22Rv1 (cell line): ENCODE measurements around the gene TRAK1.

ENCODE experiments used
- H3K27ac ChIP-seq: fragments of 450-650 bp; 2 replicates; pipeline ENCODE4 v1.5.1; 2017
- ZFX ChIP-seq: fragments of 450-650 bp; IDR thresholded peaks from 2 replicates; pipeline ENCODE4 v1.6.1; 2017; ENCODE audit warnings: antibody characterized with exemption, borderline replicate concordance
- TF ChIP-seq, protein P1 (sequence below): fragments of 450-650 bp; IDR thresholded peaks from 2 replicates; pipeline ENCODE4 v1.5.1; 2017; ENCODE audit warnings: mild to moderate bottlenecking

Gene TRAK1

DNA sequence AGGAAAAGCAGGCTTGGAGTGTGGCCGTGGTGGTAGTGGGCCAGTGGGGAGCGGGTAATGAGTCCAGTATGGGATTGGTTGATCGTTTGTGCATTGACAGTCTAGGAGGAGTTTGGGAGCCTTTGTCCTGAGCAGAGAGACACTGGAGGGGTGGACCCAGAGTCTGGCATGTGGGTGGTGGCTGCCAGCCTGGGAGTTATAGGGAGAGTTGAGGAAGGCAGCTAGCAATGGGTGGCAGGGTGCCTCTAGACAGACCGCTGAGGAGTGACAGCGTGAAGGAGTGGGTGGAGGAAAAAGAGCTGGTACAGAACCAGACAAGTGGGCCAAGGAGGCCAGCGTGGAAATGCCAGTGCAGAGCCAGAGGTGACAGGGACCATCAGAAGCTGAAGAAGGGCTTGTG lies 176.7 kb downstream of the TRAK1 start:
- no peak overlapping the region for H3K27ac ChIP-seq

DNA sequence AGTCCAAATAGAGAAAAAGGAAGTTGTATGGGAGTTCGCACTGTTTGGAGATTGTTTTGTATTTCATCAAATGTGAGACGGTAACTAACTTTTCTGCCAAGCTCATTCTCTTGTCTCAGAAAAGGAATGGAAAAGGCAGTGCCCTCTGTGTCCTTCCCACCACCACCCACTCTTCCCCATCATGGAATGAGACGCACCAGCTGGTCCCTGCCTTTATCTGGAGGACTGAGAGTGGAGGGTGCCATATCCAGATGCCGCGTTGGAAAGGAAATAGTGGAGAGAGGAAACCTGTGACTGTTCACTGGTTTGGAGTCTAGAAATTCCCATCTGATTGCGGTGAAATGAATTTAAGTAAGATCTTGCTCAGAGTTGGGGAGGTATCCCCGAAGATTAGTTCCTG lies 178.5 kb downstream of the TRAK1 start:
- TF ChIP-seq ZFX, result no peak
- TF ChIP-seq, protein P1, sequence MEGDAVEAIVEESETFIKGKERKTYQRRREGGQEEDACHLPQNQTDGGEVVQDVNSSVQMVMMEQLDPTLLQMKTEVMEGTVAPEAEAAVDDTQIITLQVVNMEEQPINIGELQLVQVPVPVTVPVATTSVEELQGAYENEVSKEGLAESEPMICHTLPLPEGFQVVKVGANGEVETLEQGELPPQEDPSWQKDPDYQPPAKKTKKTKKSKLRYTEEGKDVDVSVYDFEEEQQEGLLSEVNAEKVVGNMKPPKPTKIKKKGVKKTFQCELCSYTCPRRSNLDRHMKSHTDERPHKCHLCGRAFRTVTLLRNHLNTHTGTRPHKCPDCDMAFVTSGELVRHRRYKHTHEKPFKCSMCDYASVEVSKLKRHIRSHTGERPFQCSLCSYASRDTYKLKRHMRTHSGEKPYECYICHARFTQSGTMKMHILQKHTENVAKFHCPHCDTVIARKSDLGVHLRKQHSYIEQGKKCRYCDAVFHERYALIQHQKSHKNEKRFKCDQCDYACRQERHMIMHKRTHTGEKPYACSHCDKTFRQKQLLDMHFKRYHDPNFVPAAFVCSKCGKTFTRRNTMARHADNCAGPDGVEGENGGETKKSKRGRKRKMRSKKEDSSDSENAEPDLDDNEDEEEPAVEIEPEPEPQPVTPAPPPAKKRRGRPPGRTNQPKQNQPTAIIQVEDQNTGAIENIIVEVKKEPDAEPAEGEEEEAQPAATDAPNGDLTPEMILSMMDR, result no peak
- no peak overlapping the region for H3K27ac ChIP-seq

More for the DNA sequence above, 176.7 kb downstream of the TRAK1 start:
- TF ChIP-seq, protein P1, result no peak
- no peak for TF ChIP-seq ZFX

DNA sequence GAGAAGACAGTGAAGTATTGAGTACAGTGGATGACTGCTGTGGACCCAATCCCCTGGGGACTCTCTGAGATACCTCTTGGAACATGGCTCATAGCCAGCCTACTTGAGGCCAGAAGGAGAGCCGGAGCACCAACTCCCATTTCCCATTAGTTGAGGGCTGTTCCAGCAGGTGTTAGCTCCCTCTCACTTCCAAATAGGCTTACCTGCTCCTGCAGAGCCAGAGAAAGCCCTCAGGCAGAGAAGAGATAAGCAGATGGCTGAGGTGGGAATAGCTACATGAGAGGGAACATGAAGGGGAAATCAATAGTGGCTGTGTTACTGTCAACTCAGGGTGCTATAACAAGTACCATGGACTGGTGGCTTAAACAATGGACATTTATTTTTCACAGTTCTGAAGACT lies 179.4 kb downstream of the TRAK1 start:
- TF ChIP-seq, protein P1, result no peak
- no peak for TF ChIP-seq ZFX
- H3K27ac ChIP-seq, result no peak overlapping the region

DNA sequence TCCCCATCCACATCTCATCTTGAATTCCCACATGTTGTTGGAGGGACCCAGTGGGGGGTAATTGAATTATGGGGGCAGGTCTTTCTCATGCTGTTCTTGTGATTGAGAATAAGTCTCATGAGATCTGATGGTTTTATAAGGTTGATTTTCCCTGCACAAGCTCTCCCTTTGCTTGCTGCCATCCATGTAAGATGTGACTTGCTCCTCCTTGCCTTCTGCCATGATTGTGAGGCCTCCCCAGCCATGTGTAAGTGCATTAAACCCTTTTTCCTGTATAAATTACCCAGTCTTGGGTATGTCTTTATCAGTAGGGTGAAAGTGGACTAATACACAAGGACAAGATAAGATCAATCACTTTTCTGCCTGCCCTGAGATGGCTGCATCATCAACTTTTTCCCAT lies 180.6 kb downstream of the TRAK1 start:
- TF ChIP-seq ZFX, result no peak
- TF ChIP-seq, protein P1, result no peak
- no peak overlapping the region for H3K27ac ChIP-seq

DNA sequence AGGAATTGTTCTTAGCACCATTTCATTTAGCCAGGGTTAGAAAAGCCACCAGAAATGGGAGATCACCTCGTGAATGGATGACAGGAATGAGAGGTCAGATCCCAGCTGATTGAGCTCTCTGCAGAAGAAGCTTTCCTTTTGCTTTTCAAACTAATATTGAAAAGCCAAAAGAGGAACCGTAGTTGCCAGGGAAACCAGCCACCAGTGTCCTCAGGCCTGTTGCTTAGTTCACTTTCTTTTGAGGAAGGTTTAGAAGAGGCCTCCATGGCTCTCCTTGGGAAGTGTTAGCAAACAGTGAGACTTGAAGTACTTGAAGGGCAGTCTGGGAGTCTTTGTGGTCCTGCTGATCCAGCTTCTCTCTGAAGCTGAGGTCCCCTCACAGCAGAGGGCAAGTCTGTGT lies 182.2 kb downstream of the TRAK1 start:
- TF ChIP-seq, protein P1, result no peak
- no peak for TF ChIP-seq ZFX
- no peak overlapping the region for H3K27ac ChIP-seq

DNA sequence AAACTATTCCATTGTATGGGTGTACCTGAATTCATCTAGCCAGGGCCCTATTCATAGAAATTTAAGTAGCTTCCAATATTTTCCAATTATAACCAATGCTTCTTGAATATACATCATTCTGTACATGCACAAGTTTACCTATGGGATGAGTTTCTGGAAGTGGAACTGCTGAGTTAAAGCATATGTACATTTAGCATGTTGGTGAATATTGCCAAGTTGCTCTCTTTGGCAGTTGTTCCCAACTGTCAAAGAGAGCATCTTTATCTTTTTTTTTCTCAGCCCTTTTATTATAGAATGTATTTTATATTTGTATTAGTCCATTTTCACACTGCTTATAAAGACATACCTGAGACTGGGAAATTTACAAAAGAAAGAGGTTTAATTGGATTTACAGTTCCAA lies 183.1 kb downstream of the TRAK1 start:
- H3K27ac ChIP-seq, result no peak overlapping the region
- TF ChIP-seq, protein P1, result no peak
- no peak for TF ChIP-seq ZFX

DNA sequence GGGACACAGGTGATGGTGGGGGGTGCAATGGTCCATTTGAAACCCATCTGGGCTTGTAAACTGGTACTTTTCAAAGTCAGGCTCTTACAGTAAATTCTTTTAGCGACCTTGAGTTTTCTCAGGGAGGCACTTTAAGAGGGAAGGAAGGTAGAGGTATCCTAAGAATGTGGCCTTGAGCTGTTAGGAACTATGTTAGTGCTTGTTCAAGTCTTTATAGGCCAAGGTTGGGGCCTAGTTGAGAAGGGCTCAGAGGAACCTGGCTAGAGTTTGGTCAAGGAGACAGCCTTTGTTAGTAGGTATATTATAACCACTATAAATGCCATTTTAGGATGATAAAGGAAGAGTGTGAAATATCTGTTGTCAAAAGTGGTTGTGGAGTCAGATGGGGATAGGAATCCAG lies 184.1 kb downstream of the TRAK1 start:
- TF ChIP-seq, protein P1, result no peak
- TF ChIP-seq ZFX, result no peak
- no peak overlapping the region for H3K27ac ChIP-seq
